ENCODE data around the gene PADI3.
A peak's percentile ranks its signal among the peaks of the same experiment; 100 is the strongest.

PADI3 gene

DNA sequence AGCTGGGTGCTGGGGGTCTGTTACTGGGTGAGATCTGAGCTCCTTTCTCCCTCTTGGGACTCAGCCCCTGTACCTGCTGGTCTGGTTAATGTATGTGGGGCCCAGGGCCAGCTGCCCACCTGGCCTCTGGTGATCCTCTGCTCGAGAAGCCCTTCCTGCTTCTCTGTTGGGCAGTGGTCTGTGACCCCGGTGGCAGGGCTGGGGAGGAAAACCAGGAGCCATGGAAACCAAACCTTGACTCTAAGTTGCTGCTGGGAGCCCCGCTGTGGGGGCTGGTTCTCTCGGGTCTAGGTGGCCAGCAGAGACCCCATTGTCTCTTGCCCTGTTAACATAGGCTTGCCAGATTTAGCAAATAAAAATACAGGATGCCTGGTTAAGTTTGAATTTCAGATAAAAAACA, 42.7 kb upstream of the PADI3 start:
- TF ChIP-seq, protein P1, sequence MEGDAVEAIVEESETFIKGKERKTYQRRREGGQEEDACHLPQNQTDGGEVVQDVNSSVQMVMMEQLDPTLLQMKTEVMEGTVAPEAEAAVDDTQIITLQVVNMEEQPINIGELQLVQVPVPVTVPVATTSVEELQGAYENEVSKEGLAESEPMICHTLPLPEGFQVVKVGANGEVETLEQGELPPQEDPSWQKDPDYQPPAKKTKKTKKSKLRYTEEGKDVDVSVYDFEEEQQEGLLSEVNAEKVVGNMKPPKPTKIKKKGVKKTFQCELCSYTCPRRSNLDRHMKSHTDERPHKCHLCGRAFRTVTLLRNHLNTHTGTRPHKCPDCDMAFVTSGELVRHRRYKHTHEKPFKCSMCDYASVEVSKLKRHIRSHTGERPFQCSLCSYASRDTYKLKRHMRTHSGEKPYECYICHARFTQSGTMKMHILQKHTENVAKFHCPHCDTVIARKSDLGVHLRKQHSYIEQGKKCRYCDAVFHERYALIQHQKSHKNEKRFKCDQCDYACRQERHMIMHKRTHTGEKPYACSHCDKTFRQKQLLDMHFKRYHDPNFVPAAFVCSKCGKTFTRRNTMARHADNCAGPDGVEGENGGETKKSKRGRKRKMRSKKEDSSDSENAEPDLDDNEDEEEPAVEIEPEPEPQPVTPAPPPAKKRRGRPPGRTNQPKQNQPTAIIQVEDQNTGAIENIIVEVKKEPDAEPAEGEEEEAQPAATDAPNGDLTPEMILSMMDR (IDR thresholded peaks at IDR 0.05; ENCODE audit: insufficient read depth, low read length), result no peak
- TF ChIP-seq, protein P2, sequence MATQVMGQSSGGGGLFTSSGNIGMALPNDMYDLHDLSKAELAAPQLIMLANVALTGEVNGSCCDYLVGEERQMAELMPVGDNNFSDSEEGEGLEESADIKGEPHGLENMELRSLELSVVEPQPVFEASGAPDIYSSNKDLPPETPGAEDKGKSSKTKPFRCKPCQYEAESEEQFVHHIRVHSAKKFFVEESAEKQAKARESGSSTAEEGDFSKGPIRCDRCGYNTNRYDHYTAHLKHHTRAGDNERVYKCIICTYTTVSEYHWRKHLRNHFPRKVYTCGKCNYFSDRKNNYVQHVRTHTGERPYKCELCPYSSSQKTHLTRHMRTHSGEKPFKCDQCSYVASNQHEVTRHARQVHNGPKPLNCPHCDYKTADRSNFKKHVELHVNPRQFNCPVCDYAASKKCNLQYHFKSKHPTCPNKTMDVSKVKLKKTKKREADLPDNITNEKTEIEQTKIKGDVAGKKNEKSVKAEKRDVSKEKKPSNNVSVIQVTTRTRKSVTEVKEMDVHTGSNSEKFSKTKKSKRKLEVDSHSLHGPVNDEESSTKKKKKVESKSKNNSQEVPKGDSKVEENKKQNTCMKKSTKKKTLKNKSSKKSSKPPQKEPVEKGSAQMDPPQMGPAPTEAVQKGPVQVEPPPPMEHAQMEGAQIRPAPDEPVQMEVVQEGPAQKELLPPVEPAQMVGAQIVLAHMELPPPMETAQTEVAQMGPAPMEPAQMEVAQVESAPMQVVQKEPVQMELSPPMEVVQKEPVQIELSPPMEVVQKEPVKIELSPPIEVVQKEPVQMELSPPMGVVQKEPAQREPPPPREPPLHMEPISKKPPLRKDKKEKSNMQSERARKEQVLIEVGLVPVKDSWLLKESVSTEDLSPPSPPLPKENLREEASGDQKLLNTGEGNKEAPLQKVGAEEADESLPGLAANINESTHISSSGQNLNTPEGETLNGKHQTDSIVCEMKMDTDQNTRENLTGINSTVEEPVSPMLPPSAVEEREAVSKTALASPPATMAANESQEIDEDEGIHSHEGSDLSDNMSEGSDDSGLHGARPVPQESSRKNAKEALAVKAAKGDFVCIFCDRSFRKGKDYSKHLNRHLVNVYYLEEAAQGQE (IDR thresholded peaks at IDR 0.05; ENCODE audit: insufficient replicate concordance, low read depth), result no peak
- TF ChIP-seq SPI1 (IDR thresholded peaks at IDR 0.05; ENCODE audit: borderline replicate concordance, low read depth) (no peak), POLR2AphosphoS5 (IDR thresholded peaks at IDR 0.05; ENCODE audit: low read depth) (no peak), GABPA (IDR thresholded peaks at IDR 0.05; ENCODE audit: low read depth) (no peak)
- DNase-seq (ENCODE audit: low read depth in 1 of 2, low spot score in 1 of 2), result no peak
- Histone ChIP-seq H3K4me3 (replicated peaks; ENCODE audit: insufficient read depth, low read length) (no peak overlapping the region), H3K27me3 (ENCODE audit: insufficient read depth, poor library complexity, severe bottlenecking) (peaks cover 2% of the 10 kb centered on the region), H3K27ac (replicated peaks) (no peak overlapping the region)

DNA sequence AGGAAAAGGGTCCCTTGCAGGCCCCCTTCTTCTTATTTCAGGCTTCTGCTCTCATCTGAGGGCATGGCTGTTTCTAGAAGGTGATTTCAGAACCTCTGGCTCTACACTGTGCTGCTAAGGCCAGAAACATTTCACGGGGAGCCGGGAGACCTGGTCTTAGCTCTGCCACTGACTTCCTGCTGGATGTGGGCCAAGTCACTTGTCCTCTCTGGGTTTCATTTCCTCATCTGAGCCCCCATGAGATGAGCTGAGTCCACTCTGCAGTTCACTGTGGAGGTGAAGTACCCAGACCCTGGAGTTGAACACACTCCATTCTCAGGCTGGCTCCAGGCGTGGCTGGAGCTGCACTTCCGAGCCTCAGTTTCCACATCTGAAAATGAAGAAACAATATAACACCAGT, 41.9 kb upstream of the PADI3 start:
- no peak overlapping the region for H3K27ac ChIP-seq (replicated peaks)
- peaks cover 2% of the 10 kb centered on the region for H3K27me3 ChIP-seq (ENCODE audit: insufficient read depth, poor library complexity, severe bottlenecking)
- peak; percentile 44 to 52 for DNase-seq (ENCODE audit: low read depth in 1 of 2, low spot score in 1 of 2)
- no peak overlapping the region for H3K4me3 ChIP-seq (replicated peaks; ENCODE audit: insufficient read depth, low read length)
- TF ChIP-seq, protein P2 (IDR thresholded peaks at IDR 0.05; ENCODE audit: insufficient replicate concordance, low read depth), result no peak
- TF ChIP-seq SPI1 (IDR thresholded peaks at IDR 0.05; ENCODE audit: borderline replicate concordance, low read depth), result no peak; the same call in 1 of the 2 replicates
- TF ChIP-seq GABPA (IDR thresholded peaks at IDR 0.05; ENCODE audit: low read depth), result no peak
- TF ChIP-seq POLR2AphosphoS5 (IDR thresholded peaks at IDR 0.05; ENCODE audit: low read depth), result no peak
- TF ChIP-seq, protein P1 (IDR thresholded peaks at IDR 0.05; ENCODE audit: insufficient read depth, low read length), result no peak

DNA sequence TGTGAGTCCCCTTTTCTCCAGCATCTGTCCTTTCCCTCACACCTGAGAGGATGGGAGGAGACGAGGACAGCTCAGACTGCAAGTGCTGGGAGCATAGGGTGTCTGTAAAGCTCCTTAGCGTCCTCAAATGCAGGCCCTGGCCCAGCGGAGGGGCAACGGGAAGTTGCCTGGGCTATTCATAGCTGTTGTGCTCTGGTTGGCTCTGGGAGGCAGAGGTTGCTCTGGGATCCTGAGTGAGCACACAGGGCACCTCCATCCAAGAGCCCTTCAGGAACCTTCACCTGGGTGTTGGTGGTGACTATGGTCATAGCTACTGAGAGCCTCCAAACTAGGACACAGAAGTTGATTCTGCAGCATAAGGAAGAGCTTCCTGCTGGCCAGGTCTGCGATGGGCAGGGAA, 41.4 kb upstream of the PADI3 start:
- Histone ChIP-seq H3K4me3 (replicated peaks; ENCODE audit: insufficient read depth, low read length) (no peak overlapping the region), H3K27ac (replicated peaks) (no peak overlapping the region), H3K27me3 (ENCODE audit: insufficient read depth, poor library complexity, severe bottlenecking) (peaks cover 2% of the 10 kb centered on the region)
- DNase-seq (ENCODE audit: low read depth in 1 of 2, low spot score in 1 of 2), result peak; percentile 12 to 30
- TF ChIP-seq POLR2AphosphoS5 (IDR thresholded peaks at IDR 0.05; ENCODE audit: low read depth) (no peak), SPI1 (IDR thresholded peaks at IDR 0.05; ENCODE audit: borderline replicate concordance, low read depth) (no peak), GABPA (IDR thresholded peaks at IDR 0.05; ENCODE audit: low read depth) (no peak)
- TF ChIP-seq, protein P1 (IDR thresholded peaks at IDR 0.05; ENCODE audit: insufficient read depth, low read length), result no peak
- TF ChIP-seq, protein P2 (IDR thresholded peaks at IDR 0.05; ENCODE audit: insufficient replicate concordance, low read depth), result no peak
